HCT116 (cell line): Measurements from ENCODE around the gene CACNB2.

Experiments used
- EGR1 ChIP-seq: IDR thresholded peaks from 2 replicates; pipeline ENCODE4 v1.6.1; 2012; ENCODE audit warnings: low read depth
- ELF1 ChIP-seq: IDR thresholded peaks from 2 replicates; pipeline ENCODE4 v1.6.1; 2012; ENCODE audit warnings: low read depth, borderline replicate concordance
- EZH2 ChIP-seq: fragments of 200-600 bp; sonication (generic); IDR thresholded peaks from 2 replicates; pipeline ENCODE4 v1.6.1; 2017; ENCODE audit warnings: antibody characterized with exemption, mixed run types
- EZH2phosphoT487 ChIP-seq: fragments of 200-600 bp; IDR thresholded peaks from 2 replicates; pipeline ENCODE4 v1.6.1; 2018; ENCODE audit warnings: antibody characterized with exemption, borderline replicate concordance
- JUND ChIP-seq: IDR thresholded peaks from 2 replicates; pipeline ENCODE4 v1.6.1; 2012
- MAX ChIP-seq: IDR thresholded peaks from 2 replicates; pipeline ENCODE4 v1.6.1; 2012
- POLR2A ChIP-seq: IDR thresholded peaks from 2 replicates; pipeline ENCODE4 v1.7.0; 2011; ENCODE audit warnings: borderline replicate concordance; ENCODE audit not compliant: insufficient read depth, insufficient read length; ENCODE audit errors: extremely low read depth
- POLR2AphosphoS5 ChIP-seq: IDR thresholded peaks from 2 replicates; pipeline ENCODE4 v1.6.1; 2011; ENCODE audit warnings: mild to moderate bottlenecking, low read depth, low read length, moderate library complexity
- SIN3A ChIP-seq: IDR thresholded peaks from 2 replicates; pipeline ENCODE4 v1.6.1; 2012; ENCODE audit warnings: low read depth
- YY1 ChIP-seq: IDR thresholded peaks from 2 replicates; pipeline ENCODE4 v1.6.1; 2011; ENCODE audit warnings: low read length, low read depth, moderate library complexity, mild to moderate bottlenecking; ENCODE audit not compliant: insufficient replicate concordance; ENCODE audit errors: extremely low read depth
- ZNF274 ChIP-seq: fragments of 200-500 bp; sonication (Bioruptor generic); IDR thresholded peaks from 2 replicates; pipeline ENCODE4 v1.6.1; 2014; ENCODE audit warnings: mild to moderate bottlenecking, low read depth, low read length, inconsistent platforms
- TF ChIP-seq, protein P1 (sequence below): IDR thresholded peaks from 2 replicates; pipeline ENCODE4 v1.6.1; 2012; ENCODE audit warnings: low read depth
- TF ChIP-seq, protein P2 (sequence below), 3 experiments: fragments of 200-600 bp in 1 of 3; sonication (generic) in 1 of 3; IDR thresholded peaks in 2 of 3; conservative IDR thresholded peaks in 1 of 3; 2 replicates each; pipeline ENCODE4 v1.5.1; 2012 to 2017; ENCODE audit warnings: low read depth in 2 of 3, low read length in 2 of 3, antibody characterized with exemption in 1 of 3, borderline replicate concordance in 1 of 3, control low read depth in 1 of 3, mild to moderate bottlenecking in 1 of 3, mixed read lengths in 1 of 3, mixed run types in 1 of 3, moderate library complexity in 1 of 3; ENCODE audit not compliant: insufficient read depth in 1 of 3

- TF ChIP-seq, protein P1, sequence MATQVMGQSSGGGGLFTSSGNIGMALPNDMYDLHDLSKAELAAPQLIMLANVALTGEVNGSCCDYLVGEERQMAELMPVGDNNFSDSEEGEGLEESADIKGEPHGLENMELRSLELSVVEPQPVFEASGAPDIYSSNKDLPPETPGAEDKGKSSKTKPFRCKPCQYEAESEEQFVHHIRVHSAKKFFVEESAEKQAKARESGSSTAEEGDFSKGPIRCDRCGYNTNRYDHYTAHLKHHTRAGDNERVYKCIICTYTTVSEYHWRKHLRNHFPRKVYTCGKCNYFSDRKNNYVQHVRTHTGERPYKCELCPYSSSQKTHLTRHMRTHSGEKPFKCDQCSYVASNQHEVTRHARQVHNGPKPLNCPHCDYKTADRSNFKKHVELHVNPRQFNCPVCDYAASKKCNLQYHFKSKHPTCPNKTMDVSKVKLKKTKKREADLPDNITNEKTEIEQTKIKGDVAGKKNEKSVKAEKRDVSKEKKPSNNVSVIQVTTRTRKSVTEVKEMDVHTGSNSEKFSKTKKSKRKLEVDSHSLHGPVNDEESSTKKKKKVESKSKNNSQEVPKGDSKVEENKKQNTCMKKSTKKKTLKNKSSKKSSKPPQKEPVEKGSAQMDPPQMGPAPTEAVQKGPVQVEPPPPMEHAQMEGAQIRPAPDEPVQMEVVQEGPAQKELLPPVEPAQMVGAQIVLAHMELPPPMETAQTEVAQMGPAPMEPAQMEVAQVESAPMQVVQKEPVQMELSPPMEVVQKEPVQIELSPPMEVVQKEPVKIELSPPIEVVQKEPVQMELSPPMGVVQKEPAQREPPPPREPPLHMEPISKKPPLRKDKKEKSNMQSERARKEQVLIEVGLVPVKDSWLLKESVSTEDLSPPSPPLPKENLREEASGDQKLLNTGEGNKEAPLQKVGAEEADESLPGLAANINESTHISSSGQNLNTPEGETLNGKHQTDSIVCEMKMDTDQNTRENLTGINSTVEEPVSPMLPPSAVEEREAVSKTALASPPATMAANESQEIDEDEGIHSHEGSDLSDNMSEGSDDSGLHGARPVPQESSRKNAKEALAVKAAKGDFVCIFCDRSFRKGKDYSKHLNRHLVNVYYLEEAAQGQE, result no peak
- no peak for TF ChIP-seq POLR2AphosphoS5
- TF ChIP-seq SIN3A, result no peak
- TF ChIP-seq POLR2A, result no peak
- TF ChIP-seq EZH2phosphoT487, result no peak
- no peak for TF ChIP-seq ELF1
- TF ChIP-seq, protein P2, sequence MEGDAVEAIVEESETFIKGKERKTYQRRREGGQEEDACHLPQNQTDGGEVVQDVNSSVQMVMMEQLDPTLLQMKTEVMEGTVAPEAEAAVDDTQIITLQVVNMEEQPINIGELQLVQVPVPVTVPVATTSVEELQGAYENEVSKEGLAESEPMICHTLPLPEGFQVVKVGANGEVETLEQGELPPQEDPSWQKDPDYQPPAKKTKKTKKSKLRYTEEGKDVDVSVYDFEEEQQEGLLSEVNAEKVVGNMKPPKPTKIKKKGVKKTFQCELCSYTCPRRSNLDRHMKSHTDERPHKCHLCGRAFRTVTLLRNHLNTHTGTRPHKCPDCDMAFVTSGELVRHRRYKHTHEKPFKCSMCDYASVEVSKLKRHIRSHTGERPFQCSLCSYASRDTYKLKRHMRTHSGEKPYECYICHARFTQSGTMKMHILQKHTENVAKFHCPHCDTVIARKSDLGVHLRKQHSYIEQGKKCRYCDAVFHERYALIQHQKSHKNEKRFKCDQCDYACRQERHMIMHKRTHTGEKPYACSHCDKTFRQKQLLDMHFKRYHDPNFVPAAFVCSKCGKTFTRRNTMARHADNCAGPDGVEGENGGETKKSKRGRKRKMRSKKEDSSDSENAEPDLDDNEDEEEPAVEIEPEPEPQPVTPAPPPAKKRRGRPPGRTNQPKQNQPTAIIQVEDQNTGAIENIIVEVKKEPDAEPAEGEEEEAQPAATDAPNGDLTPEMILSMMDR (IDR thresholded peaks at IDR 0.05 in 2 of 3, conservative IDR thresholded peaks at IDR 0.05 in 1 of 3; ENCODE audit: borderline replicate concordance in 1 of 3, insufficient read depth in 1 of 3, low read depth in 2 of 3, low read length in 2 of 3), result peak; percentile 40 to 55 (median 54); a peak in 5 of 6 replicates
- TF ChIP-seq EZH2, result no peak
- no peak for TF ChIP-seq MAX
- no peak for TF ChIP-seq EGR1
- TF ChIP-seq YY1, result no peak
- TF ChIP-seq ZNF274, result no peak
- no peak for TF ChIP-seq JUND
These were observed 76.3 kb downstream of the CACNB2 start for GRCh38 chr10:18216482-18216881.
